WTC11 (cell line): ENCODE data around the gene PRR14L. TPM values are rescaled to one million over a fixed set of nuclear protein-coding genes. Genes with fewer than 3 reads are reported as not detected.
A peak's percentile ranks its signal among the peaks of the same experiment; 100 is the strongest.

ENCODE experiments used
- ATF6 ChIP-seq: sonication (generic); formaldehyde crosslinking; IDR thresholded peaks from 2 replicates; pipeline ENCODE4 v1.8.1; 2023; ENCODE audit warnings: mild to moderate bottlenecking, missing genetic modification reagents
- EMX1 ChIP-seq: fragments of 250-450 bp; sonication (Bioruptor Pico); IDR thresholded peaks from 2 replicates; pipeline ENCODE4 v1.8.0; 2021; ENCODE audit warnings: mild to moderate bottlenecking
- ERG ChIP-seq: fragments of 250-450 bp; sonication (Bioruptor Pico); IDR thresholded peaks from 2 replicates; pipeline ENCODE4 v1.8.0; 2021; ENCODE audit warnings: mild to moderate bottlenecking
- ETV6 ChIP-seq: sonication (generic); formaldehyde crosslinking; IDR thresholded peaks from 2 replicates; pipeline ENCODE4 v1.8.1; 2022; ENCODE audit warnings: mild to moderate bottlenecking, missing genetic modification reagents
- FOXJ3 ChIP-seq: sonication (generic); formaldehyde crosslinking; IDR thresholded peaks from 2 replicates; pipeline ENCODE4 v1.9.0; 2021; ENCODE audit warnings: missing genetic modification reagents, mild to moderate bottlenecking, borderline replicate concordance
- FOXK1 ChIP-seq: sonication (generic); formaldehyde crosslinking; IDR thresholded peaks from 2 replicates; pipeline ENCODE4 v1.8.0; 2022; ENCODE audit warnings: mild to moderate bottlenecking, moderate library complexity, missing genetic modification reagents
- FOXP4 ChIP-seq: sonication (generic); formaldehyde crosslinking; IDR thresholded peaks from 2 replicates; pipeline ENCODE4 v1.8.0; 2022; ENCODE audit warnings: mild to moderate bottlenecking, missing genetic modification reagents
- GABPB1 ChIP-seq: sonication (generic); formaldehyde crosslinking; IDR thresholded peaks from 2 replicates; pipeline ENCODE4 v1.8.1; 2023; ENCODE audit warnings: mild to moderate bottlenecking, missing genetic modification reagents
- GRHL2 ChIP-seq: fragments of 250-450 bp; sonication (Bioruptor Pico); IDR thresholded peaks from 2 replicates; pipeline ENCODE4 v1.8.0; 2022; ENCODE audit warnings: mild to moderate bottlenecking, moderate library complexity; ENCODE audit not compliant: insufficient replicate concordance, severe bottlenecking
- IRF1 ChIP-seq: sonication (generic); formaldehyde crosslinking; IDR thresholded peaks from 2 replicates; pipeline ENCODE4 v1.8.0; 2023; ENCODE audit warnings: missing genetic modification reagents
- NR1H2 ChIP-seq: sonication (generic); formaldehyde crosslinking; IDR thresholded peaks from 2 replicates; pipeline ENCODE4 v1.9.0; 2021; ENCODE audit warnings: mild to moderate bottlenecking, moderate library complexity, missing genetic modification reagents
- NR2C2 ChIP-seq: sonication (generic); formaldehyde crosslinking; IDR thresholded peaks from 2 replicates; pipeline ENCODE4 v1.8.0; 2022; ENCODE audit warnings: mild to moderate bottlenecking, missing genetic modification reagents
- SMAD3 ChIP-seq: sonication (generic); formaldehyde crosslinking; IDR thresholded peaks from 2 replicates; pipeline ENCODE4 v1.8.0; 2022; ENCODE audit warnings: missing genetic modification reagents, mild to moderate bottlenecking, borderline replicate concordance
- SOX15 ChIP-seq: fragments of 250-450 bp; sonication (Bioruptor Pico); IDR thresholded peaks from 2 replicates; pipeline ENCODE4 v1.9.0; 2021; ENCODE audit warnings: mild to moderate bottlenecking
- USF1 ChIP-seq: sonication (generic); formaldehyde crosslinking; IDR thresholded peaks from 2 replicates; pipeline ENCODE4 v1.8.0; 2022; ENCODE audit warnings: mild to moderate bottlenecking, missing genetic modification reagents
- ZMAT4 ChIP-seq: fragments of 250-450 bp; sonication (Bioruptor Pico); IDR thresholded peaks from 2 replicates; pipeline ENCODE4 v1.9.0; 2021; ENCODE audit warnings: mild to moderate bottlenecking
- ZNF121 ChIP-seq: sonication (generic); formaldehyde crosslinking; IDR thresholded peaks from 2 replicates; pipeline ENCODE4 v1.8.0; 2023; ENCODE audit warnings: missing genetic modification reagents
- ZNF281 ChIP-seq: sonication (generic); formaldehyde crosslinking; IDR thresholded peaks from 2 replicates; pipeline ENCODE4 v1.8.0; 2023; ENCODE audit warnings: mild to moderate bottlenecking, missing genetic modification reagents
- ZNF396 ChIP-seq: fragments of 250-450 bp; sonication (Bioruptor Pico); IDR thresholded peaks from 2 replicates; pipeline ENCODE4 v1.8.0; 2021; ENCODE audit warnings: mild to moderate bottlenecking, moderate library complexity, borderline replicate concordance
- ZNF416 ChIP-seq: fragments of 250-450 bp; sonication (Bioruptor Pico); IDR thresholded peaks from 2 replicates; pipeline ENCODE4 v1.9.0; 2021; ENCODE audit warnings: mild to moderate bottlenecking, inconsistent platforms
- ZNF423 ChIP-seq: fragments of 250-450 bp; sonication (Bioruptor Pico); IDR thresholded peaks from 2 replicates; pipeline ENCODE4 v2.1.2; 2022; ENCODE audit warnings: mild to moderate bottlenecking, moderate library complexity
- ZNF425 ChIP-seq: fragments of 250-450 bp; sonication (Bioruptor Pico); conservative IDR thresholded peaks from 2 replicates; pipeline ENCODE4 v1.9.0; 2021; ENCODE audit warnings: mild to moderate bottlenecking
- ZNF512 ChIP-seq: sonication (generic); formaldehyde crosslinking; IDR thresholded peaks from 2 replicates; pipeline ENCODE4 v1.8.1; 2022; ENCODE audit warnings: missing genetic modification reagents, borderline replicate concordance
- total RNA-seq: library from RNA; stranded (reverse); gene quantifications from 3 replicates; pipeline ENCODE4 v1.2.3, GENCODE V29; 2021

PRR14L gene
- total RNA-seq, 1 experiment from 2014 or later = 90.1 TPM

- TF ChIP-seq ATF6 (CRISPR knock-in tag) (no peak), ZNF416 (CRISPR knock-in tag) (0 out of 2 replicates have a peak, but pooled peaks have one; percentile 66), ZNF396 (CRISPR knock-in tag) (no peak), ZNF281 (no peak), NR2C2 (CRISPR knock-in tag) (no peak), EMX1 (no peak), ZNF121 (CRISPR knock-in tag) (no peak), ZNF425 (no peak), ERG (CRISPR knock-in tag) (no peak), SOX15 (CRISPR knock-in tag) (no peak), USF1 (CRISPR knock-in tag) (no peak; the same call in 1 of the 2 replicates), NR1H2 (CRISPR knock-in tag) (no peak), GABPB1 (CRISPR knock-in tag) (no peak; the same call in 1 of the 2 replicates), IRF1 (CRISPR knock-in tag) (no peak), ZNF512 (no peak), ZMAT4 (CRISPR knock-in tag) (no peak), FOXK1 (CRISPR knock-in tag) (peak; percentile 72), SMAD3 (CRISPR knock-in tag) (no peak), ETV6 (peak; percentile 99), FOXP4 (CRISPR knock-in tag) (0 out of 2 replicates have a peak, but pooled peaks have one; percentile 14), ZNF423 (CRISPR knock-in tag) (no peak), FOXJ3 (CRISPR knock-in tag) (no peak), GRHL2 (CRISPR knock-in tag) (no peak)
Observed at GRCh38 chr22:31753634-31754501, 3.9 kb upstream of the PRR14L start, which contains the start of gene DEPDC5 (continued).
